Large intestine (tissue), 3 donors: Measurements from ENCODE around the gene COA5. TPM values are rescaled to one million over a fixed set of nuclear protein-coding genes. Genes with fewer than 3 reads are reported as not detected.
"Not testable (repeated sequence)": the region's sequence is repeated elsewhere in the genome, so short reads cannot be mapped to it uniquely, and the experiment has no call there.

Source experiments
- DNase-seq, 2 donors: peaks; one replicate each; pipeline versions ENCODE4 v3.0.0 to v3.0.0-alpha.2; 2013
- H3K27ac ChIP-seq: one replicate; pipeline ENCODE4 v1.5.1; 2013; ENCODE audit warnings: low read length
- H3K27me3 ChIP-seq: 2 replicates; pipeline ENCODE4 v1.6.1; 2013; ENCODE audit warnings: low read length; ENCODE audit not compliant: control insufficient read depth, insufficient read depth
- H3K36me3 ChIP-seq: 2 replicates; pipeline ENCODE4 v1.6.1; 2013; ENCODE audit warnings: low read length; ENCODE audit not compliant: control insufficient read depth, insufficient read depth
- H3K4me1 ChIP-seq: one replicate; pipeline ENCODE4 v1.6.1; 2013; ENCODE audit warnings: low read length; ENCODE audit not compliant: control insufficient read depth, insufficient read depth
- H3K4me3 ChIP-seq: one replicate; pipeline ENCODE4 v1.5.1; 2013; ENCODE audit warnings: low read length
- H3K9me3 ChIP-seq: one replicate; pipeline ENCODE4 v1.6.1; 2013; ENCODE audit warnings: mild to moderate bottlenecking, low read depth, low read length, moderate library complexity; ENCODE audit not compliant: control insufficient read depth
- WGBS: methylation state at CpG from one replicate; pipeline ENCODE4 v1.1.5; 2013; ENCODE audit warnings: low lambda C conversion rate; ENCODE audit not compliant: insufficient coverage; 5-methylcytosine and 5-hydroxymethylcytosine counted together
- polyA plus RNA-seq: library from polyadenylated mRNA; unstranded; fragments of 120-200 nt; gene quantifications from one replicate; pipeline ENCODE4 v1.2.1, GENCODE V29; 2013

Gene COA5
- polyA plus RNA-seq, 1 donor, result 56.9 TPM

DNA sequence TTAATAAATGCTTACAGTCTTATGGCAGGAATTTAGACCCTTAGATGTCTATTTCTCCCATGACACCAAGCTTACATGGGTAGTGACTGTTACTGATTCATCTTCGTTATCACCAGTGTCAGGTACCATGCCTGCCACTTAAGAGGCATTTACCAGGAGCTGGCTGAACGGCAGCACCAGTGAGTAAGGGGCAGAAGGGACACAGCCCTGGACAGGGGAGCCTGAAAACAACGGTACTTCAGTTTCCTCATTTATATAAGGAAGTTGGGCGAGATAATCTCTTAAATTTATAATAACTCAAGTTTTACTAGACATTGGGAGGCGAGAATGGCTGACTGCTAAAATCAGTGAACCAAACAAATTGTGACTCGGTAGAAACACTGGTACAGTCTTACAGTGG lies 1.2 kb downstream of the COA5 start:
- no peak for DNase-seq
- H3K9me3 ChIP-seq, result no peaks in the 10 kb centered on the region
- H3K4me1 ChIP-seq, result peaks cover 19% of the 10 kb centered on the region
- peak overlapping the region; percentile 81 for H3K4me3 ChIP-seq
- no peaks in the 10 kb centered on the region for H3K27me3 ChIP-seq
- H3K27ac ChIP-seq, result no peak overlapping the region
- WGBS, result no CpG with 5 or more reads among the region's 6 CpGs
- peaks cover 20% of the 10 kb centered on the region for H3K36me3 ChIP-seq

DNA sequence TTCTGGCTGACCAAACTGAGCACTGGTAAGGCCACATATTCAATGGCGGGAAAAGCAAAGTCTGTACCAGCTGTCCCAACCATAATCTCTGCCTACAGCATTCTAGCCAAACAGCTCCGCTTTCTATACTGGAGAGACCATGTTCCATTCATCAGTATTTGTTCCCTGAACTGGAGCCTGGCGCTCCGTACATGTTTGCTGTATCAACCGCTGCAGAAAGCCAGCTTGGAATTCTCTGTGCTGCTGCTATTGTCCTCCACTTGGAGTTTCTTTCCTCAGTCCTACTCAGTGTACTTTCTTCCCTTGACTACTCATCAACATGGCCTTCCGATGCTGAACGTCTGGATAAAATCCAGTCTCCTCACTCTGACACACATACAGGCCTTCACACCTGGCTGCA lies 1.9 kb downstream of the COA5 start:
- no peak overlapping the region for H3K27ac ChIP-seq
- H3K4me1 ChIP-seq, result peaks cover 18% of the 10 kb centered on the region
- no peaks in the 10 kb centered on the region for H3K9me3 ChIP-seq
- DNase-seq, result no peak
- no peaks in the 10 kb centered on the region for H3K27me3 ChIP-seq
- no CpG with 5 or more reads among the region's 7 CpGs for WGBS
- peaks cover 24% of the 10 kb centered on the region for H3K36me3 ChIP-seq
- no peak overlapping the region for H3K4me3 ChIP-seq

DNA sequence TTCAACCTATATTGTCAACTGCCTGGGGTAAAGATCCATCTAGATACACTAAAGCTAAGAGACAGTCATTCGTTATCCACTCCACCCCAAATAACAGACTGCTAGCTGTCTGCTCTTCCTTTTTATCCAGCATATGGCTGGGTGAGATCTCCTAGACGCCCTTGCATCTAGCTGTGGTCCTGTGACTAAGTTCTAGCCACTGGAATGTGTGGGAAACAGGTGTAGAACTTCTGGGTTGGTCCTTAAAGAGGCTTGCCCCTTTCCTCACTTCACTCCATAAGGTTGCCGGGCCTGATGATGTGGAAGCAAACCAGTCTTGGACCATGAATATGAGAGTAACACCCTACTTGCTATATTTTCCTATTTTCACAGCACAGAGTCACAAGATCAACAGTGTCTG lies 3.2 kb downstream of the COA5 start:
- Histone ChIP-seq H3K4me1 (peaks cover 15% of the 10 kb centered on the region), H3K4me3 (no peak overlapping the region)

DNA sequence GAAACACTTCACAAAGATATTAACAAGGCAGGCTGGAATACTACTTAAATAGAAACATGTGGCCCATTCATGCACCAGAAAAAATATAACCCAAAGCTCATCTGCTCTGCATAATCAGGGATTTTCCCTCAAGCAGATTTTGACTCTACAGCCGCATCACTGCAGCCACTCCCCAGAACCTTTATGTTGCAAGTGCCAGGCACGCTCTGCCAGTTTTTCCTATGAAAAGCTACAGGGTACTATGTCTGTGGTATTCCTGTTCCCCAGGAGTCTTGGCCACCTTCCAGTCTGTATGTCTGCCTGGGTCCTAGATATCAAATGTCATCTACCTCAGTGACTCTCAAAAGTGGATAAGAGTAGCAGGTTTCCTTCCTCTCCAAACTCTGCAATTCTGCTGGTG lies 3.8 kb downstream of the COA5 start:
- H3K27me3 ChIP-seq, result no peaks in the 10 kb centered on the region
- DNase-seq, result no peak
- H3K27ac ChIP-seq, result no peak overlapping the region
- H3K4me1 ChIP-seq, result peaks cover 12% of the 10 kb centered on the region
- peaks cover 30% of the 10 kb centered on the region for H3K36me3 ChIP-seq
- H3K4me3 ChIP-seq, result no peak overlapping the region
- H3K9me3 ChIP-seq, result no peaks in the 10 kb centered on the region
- no CpG with 5 or more reads among the region's 2 CpGs for WGBS

More for the DNA sequence above, 3.2 kb downstream of the COA5 start:
- Histone ChIP-seq H3K27ac (no peak overlapping the region), H3K36me3 (peaks cover 26% of the 10 kb centered on the region), H3K27me3 (no peaks in the 10 kb centered on the region), H3K9me3 (no peaks in the 10 kb centered on the region)
- WGBS, result no CpG with 5 or more reads among the region's 3 CpGs
- DNase-seq, result no peak

DNA sequence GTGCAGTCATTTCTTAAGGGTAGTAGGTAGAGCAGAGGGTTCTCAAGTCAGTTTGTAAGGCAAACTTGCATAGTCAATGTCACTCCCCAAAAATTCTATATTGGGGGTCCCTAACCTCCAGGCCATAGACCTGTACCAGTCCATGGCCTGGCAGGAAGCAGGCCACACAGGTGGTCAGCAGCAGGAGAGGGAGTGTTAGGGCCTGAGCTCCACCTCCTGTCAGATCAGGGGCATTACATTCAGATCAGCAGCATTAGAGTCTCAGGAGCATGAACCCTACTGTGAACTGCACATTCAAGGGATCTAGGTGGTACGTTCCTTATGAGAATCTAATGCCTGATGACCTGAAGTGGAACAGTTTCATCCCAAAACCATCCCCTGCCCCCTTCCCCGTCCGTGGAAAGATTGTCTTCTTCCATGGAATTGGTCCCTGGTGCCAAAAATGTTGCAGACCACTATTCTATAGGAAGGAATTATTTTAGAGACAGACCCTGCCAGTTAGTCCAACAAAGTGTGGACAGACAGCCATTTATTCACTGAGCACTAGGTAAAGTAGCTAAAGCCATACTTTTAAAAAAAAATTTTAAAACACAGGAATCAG lies 6.7 kb downstream of the COA5 start:
- 80% methylated on average over 1 of the region's 3 CpGs for WGBS
- H3K27ac ChIP-seq, result no peak overlapping the region
- peaks cover 2% of the 10 kb centered on the region for H3K4me1 ChIP-seq
- no peaks in the 10 kb centered on the region for H3K9me3 ChIP-seq
- no peak overlapping the region for H3K4me3 ChIP-seq
- H3K27me3 ChIP-seq, result no peaks in the 10 kb centered on the region
- DNase-seq, result peak; percentile 8 to 26
- peaks cover 45% of the 10 kb centered on the region for H3K36me3 ChIP-seq

DNA sequence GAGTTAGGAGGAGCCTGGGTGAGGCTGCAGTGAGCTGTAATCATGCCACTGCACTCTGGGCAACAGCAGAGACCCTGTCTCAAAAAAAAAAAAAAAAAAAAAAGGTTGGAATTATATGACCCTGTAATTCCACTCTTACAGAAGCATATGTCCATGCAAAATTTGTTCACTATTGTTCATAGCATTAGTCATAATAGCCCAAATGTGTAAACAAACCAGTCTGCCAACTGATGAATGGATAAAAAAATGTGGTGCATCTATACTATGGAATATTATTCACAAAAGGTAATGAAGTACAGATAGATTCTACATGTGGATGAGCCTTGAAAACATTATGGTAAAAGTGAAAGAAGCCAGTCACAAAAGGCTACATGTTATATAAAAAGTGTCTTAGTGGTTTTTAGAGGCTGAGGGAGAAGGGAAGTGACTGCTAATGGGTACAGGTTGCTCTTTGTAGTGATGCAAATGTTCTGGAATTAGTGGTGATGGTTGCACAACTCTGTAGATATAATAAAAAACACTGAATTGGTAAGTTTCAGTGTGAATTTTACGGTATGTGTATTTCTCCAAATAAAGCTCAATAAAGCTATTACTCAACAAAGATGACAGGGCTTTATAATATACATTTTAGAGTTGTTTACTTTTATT lies 9.4 kb downstream of the COA5 start:
- Histone ChIP-seq H3K4me3 (no peak overlapping the region), H3K4me1 (no peaks in the 10 kb centered on the region), H3K27me3 (no peaks in the 10 kb centered on the region), H3K9me3 (no peaks in the 10 kb centered on the region), H3K27ac (no peak overlapping the region), H3K36me3 (peaks cover 48% of the 10 kb centered on the region)
- no peak for DNase-seq
- WGBS, result 100% methylated on average over 1 of the region's 1 CpG

DNA sequence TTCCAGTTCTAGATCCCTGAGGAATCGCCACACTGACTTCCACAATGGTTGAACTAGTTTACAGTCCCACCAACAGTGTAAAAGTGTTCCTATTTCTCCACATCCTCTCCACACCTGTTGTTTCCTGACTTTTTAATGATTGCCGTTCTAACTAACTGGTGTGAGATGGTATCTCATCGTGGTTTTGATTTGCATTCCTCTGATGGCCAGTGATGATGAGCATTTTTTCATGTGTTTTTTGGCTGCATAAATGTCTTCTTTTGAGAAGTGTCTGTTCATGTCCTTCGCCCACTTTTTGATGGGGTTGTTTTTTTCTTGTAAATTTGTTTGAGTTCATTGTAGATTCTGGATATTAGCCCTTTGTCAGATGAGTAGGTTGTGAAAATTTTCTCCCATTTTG lies 13.6 kb downstream of the COA5 start:
- H3K36me3 ChIP-seq, result peaks cover 20% of the 10 kb centered on the region
- no CpG with 5 or more reads among the region's 4 CpGs for whole genome bisulfite sequencing
- not testable (repeated sequence) for H3K27ac ChIP-seq, H3K27me3 ChIP-seq, H3K4me3 ChIP-seq, H3K9me3 ChIP-seq, DNase-seq, H3K4me1 ChIP-seq

DNA sequence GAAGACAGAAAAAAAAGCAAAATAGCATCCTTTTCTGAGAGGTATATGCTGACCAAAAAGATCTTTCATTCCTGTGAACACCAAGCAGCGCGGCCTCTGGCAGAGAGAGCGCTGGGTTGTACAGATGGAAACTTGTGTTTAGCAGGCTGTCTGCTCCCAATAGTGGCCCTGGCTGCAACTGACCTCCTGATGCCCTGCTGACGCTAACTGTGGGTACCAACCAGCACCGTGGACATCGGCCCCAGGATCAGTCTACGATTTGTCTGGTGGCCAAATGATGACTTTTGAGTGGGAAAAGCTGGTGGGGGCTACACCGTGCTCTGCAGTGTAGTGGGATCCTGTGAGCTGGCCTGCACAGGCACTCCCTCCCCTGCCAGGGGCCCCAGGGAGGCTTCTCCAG lies 15.7 kb downstream of the COA5 start:
- Histone ChIP-seq H3K4me1 (no peaks in the 10 kb centered on the region), H3K9me3 (no peaks in the 10 kb centered on the region), H3K27me3 (no peaks in the 10 kb centered on the region), H3K36me3 (peaks cover 8% of the 10 kb centered on the region), H3K4me3 (no peak overlapping the region), H3K27ac (no peak overlapping the region)
- DNase-seq, result no peak
- no CpG with 5 or more reads among the region's 8 CpGs for WGBS

DNA sequence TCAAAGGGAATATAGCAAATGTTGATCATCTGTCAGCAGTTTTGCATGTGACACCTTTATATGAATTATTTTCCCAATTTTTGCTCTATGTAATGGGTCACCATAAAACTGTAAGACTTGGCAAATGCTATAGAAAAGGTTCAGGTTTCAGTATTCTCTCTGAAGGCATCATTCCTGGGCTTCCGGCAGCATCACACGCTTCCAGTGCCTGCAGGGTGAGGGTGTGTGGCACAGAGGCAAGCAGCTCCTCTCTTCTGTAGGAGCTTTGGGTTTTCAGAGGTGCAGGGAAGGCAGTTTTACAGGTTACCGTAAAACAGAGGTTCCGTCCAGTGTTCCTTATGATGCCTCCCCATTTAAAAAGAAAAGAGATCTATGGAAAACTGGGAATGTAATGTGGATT lies 18.8 kb downstream of the COA5 start:
- H3K4me3 ChIP-seq, result no peak overlapping the region
- WGBS, result no CpG with 5 or more reads among the region's 4 CpGs
- H3K36me3 ChIP-seq, result peaks cover 9% of the 10 kb centered on the region
- H3K9me3 ChIP-seq, result no peaks in the 10 kb centered on the region
- DNase-seq, result no peak
- no peak overlapping the region for H3K27ac ChIP-seq
- H3K27me3 ChIP-seq, result no peaks in the 10 kb centered on the region
- peaks cover 1% of the 10 kb centered on the region for H3K4me1 ChIP-seq

DNA sequence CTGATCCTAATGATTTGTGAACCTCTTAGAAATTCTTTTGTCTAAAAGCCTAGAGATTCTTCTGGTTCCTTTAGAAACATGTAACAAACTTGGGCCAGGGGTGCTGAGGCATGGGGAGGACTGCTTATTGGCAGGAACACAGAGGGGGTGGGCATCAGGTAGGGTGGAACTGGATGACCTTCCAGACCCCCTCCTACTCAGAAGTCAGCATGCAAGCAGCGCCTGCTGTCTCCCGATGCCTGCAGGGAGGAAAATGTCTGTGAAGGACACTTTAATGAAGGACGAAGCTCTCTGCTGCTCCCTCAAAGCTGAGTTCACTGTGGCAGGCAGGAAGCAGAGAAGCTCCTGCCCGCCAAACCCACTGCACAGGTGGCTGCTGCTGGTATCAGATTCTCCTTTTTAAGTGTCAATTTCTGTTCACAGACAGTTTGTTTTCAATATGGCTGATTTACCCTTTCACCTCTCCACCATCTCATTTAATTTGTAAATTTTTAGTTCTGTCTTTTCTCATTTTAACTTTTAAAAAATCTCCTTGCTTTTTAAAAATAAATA lies 19.4 kb downstream of the COA5 start:
- WGBS, result no CpG with 5 or more reads among the region's 4 CpGs

More for the DNA sequence above, 19.4 kb downstream of the COA5 start:
- no peak overlapping the region for H3K27ac ChIP-seq
- H3K9me3 ChIP-seq, result no peaks in the 10 kb centered on the region
- H3K36me3 ChIP-seq, result peaks cover 9% of the 10 kb centered on the region
- no peak overlapping the region for H3K4me3 ChIP-seq
- H3K27me3 ChIP-seq, result no peaks in the 10 kb centered on the region
- no peak for DNase-seq
- peaks cover 5% of the 10 kb centered on the region for H3K4me1 ChIP-seq
